Endometrial microvascular endothelial cells (primary cell): ENCODE results near the gene MRPS31. TPM values are rescaled to one million over a fixed set of nuclear protein-coding genes. Genes with fewer than 3 reads are reported as not detected.
"Not testable (repeated sequence)": the region's sequence is repeated elsewhere in the genome, so short reads cannot be mapped to it uniquely, and the experiment has no call there.

Source experiments
- in situ Hi-C: cut with HindIII; loops from 2 replicates; pipeline ENCODE4 v1.10.0; 2017; ENCODE audit warnings: low sequenced_read_pairs, low pct_unique_long_range_greater_than_20kb; ENCODE audit errors: inconsistent ontology term
- total RNA-seq: library from RNA; depleted of rRNA; stranded (reverse); fragments of >200 nt; gene quantifications from one replicate; pipeline ENCODE4 v1.2.3, GENCODE V29; 2015; ENCODE audit errors: inconsistent ontology term

Gene MRPS31
- total RNA-seq, 1 donor from 2014 or later, result 12.9 TPM

DNA sequence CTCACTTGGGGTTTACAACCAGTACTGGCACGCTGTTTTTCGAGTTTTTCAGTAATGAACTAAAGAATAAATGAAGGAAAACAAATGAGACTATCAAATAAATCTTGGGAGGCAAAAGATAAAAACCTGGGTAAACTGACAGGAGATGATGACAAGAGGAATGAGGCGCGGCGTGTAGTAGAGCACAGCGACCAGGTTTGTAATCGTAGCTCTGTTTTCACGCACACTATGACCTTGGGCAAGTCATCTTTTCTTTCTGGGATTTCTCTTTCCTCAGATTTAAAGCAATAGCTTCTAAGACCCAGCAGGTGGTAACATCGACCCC lies 419 bp downstream of the MRPS31 start:
- in situ Hi-C loops, result no loop called here

DNA sequence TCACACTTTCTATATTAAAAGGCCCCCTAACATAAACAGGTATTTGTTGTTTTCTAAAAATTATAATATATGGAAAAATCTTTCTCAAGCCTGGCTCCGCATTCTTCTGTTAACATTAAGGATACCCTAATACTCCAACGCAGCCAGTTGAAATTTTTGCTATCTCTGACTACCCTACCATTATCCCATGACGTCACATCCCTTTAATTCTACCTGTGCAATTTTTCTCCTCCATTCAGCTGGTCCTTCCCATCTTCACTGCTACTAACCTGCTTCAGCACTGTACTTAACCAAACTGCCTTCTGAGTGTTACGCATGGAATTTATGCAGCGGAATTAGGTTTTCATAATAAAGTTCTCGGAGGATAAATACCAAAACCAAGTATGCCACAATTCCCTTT lies 1.0 kb downstream of the MRPS31 start:
- in situ Hi-C loops, result no loop called here

DNA sequence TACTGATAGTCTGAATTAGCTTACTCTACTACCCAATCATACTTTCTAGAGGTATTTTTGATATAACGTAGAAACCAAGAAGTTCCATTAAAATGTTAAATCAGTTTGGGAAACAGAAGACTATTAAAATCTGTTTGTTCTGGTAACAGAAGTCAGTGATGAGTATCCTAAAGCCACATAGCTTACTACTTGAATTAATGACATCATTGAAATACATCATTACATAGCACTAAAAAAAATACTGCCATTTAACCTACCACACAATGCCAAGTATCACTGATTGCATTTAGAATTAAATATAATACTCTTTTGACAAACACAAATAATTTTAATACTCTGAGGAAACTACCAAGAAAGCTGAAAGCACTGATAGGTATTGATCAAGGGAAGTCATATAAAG lies 5.4 kb downstream of the MRPS31 start:
- in situ Hi-C loops, result no loop called here

DNA sequence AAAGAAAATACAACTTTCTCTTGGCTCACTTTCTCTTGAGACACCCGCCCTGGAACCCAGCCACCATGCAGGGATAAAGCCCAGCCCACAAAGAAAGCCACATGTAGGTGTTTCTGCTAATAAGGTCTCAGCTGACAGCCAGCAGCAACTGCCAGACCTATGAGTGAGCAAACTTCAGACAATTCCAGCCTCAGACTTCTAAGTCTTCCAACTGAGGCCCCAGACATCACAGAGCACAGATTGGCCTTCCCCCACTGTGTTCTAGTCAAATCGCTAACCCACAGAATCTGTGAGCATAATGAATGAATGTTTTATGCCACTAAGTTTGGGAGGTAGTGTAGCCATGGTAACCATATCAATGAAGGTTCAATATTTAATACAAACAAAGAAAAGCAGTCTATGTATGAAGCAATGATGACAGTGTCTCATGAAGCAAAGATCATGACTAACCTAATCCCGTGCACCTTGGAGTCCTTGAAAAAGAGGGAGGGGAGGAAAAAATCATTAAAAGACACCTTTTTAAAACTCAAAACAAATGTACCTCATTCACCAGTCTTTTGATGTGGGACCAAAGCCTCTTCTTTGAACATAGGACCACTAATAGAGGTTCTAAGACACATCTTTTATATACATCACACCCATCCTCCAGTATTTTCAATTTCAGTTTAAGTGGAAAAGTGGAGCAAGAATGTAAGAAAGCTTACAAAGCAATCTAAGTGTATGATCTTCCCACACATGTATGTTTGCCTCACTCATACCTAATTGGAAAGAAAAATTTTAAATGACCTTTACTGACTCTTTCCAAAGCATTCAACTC lies 6.2 kb downstream of the MRPS31 start:
- in situ Hi-C loops, result no loop called here

DNA sequence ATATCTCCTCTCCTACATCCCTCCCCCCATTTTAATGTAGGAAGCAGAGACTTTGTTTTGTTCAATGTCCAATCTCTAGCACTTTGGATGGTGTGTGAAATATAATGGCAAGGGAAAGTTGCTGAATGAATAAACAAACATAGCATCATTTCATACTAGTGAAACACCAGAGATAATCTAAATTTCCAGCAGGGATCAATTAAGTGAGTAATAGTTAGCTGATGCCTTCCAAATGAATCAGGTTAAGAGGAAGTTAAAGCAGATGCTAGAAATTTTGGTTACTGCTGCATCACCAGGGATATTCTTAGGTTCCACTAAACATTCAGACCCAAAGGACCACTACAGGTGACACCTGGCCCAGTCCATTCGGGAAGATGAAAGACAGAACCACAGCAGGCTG lies 8.1 kb downstream of the MRPS31 start:
- in situ Hi-C loops, result no loop called here

DNA sequence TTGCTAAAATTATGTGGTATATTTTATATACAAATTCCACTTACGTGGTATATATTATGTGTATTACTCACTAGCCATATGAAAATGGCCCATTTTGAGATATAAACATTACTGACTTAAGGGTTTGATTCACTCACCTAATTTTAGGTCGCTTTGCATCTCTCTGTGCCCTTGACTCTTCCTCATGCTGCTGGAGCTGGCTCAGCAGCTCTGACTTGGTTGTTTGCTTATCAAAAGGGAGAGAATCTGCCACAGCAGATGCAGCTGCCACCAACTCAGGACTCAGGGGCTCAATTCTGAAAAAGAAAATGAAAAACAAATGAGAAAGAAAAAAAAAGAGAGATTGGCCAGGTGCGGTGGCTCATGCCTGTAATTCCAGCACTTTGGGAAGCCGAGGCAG lies 12.2 kb downstream of the MRPS31 start:
- in situ Hi-C loops, result no loop called here

DNA sequence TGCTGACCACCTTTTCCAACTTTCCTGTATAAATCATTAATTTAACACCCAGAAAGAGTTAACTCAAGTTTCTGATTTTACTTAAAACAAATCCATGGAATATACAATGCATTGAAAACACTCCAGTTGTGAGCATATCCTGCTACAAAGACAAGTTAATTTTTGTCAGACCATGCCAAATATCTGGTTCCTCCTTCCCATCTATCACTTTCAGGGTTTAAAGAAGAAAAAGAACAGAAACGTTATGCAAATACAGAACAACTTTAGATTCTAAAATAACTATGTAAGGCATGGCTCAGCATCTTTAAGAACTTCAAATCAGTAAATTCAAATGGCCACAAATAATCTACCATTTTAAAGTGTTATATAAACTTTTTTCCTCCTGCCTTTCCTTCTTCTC lies 14.9 kb downstream of the MRPS31 start:
- in situ Hi-C loops, result no loop called here

DNA sequence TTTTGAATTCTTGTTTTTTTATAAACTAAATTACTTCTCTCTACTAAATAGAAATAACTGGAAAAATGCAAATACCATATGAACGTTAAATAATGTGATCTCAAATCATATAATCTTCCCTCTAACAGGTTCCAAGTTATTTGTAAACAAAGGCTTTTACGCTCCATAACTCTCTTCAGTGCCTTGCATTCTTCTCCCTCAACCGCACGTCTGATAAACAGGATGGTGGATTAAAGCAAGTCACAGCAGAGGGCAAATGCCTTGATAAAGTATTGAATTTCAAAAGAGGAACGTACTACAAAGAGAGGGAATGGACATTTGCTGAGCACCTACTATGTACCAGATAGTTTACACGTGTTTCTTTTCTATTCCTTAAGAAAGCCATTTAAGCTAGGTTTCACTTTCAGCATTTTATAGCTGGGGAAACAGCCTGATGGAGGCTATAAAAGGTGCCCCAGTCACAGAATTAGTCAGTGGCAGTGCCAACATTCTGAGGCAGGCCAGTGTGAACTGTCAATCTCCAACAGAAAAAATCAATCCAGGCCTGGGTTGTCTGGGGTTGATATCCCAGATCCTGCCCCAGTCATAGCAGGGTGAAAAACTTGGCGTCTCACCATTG lies 15.8 kb downstream of the MRPS31 start:
- in situ Hi-C loops, result no loop called here

DNA sequence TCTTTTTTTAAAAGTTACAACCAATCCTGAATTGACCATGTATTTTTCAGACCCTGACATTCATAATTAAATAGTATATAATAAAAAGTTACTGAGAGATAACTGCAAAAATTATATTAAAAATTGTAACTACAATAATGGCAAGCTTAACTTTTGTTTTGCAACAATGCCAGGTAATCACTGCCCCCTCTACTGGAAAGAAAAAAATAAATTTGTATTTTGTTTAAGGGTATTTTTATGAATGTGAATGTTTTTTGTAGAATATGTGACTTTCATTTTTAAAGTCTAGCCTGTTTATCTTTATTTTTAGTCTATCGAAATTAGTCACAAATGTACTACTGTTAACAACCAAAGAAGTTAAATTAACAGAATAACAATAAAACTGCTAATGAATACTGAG lies 21.7 kb downstream of the MRPS31 start:
- in situ Hi-C loops, result no loop called here

DNA sequence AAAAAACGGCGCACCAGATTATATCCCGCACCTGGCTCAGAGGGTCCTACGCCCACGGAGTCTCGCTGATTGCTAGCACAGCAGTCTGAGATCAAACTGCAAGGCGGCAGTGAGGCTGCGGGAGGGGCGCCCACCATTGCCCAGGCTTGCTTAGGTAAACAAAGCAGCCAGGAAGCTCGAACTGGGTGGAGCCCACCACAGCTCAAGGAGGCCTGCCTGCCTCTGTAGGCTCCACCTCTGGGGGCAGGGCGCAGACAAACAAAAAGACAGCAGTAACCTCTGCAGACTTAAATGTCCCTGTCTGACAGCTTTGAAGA lies 35.8 kb downstream of the MRPS31 start:
- in situ Hi-C loops, result not testable (repeated sequence)

DNA sequence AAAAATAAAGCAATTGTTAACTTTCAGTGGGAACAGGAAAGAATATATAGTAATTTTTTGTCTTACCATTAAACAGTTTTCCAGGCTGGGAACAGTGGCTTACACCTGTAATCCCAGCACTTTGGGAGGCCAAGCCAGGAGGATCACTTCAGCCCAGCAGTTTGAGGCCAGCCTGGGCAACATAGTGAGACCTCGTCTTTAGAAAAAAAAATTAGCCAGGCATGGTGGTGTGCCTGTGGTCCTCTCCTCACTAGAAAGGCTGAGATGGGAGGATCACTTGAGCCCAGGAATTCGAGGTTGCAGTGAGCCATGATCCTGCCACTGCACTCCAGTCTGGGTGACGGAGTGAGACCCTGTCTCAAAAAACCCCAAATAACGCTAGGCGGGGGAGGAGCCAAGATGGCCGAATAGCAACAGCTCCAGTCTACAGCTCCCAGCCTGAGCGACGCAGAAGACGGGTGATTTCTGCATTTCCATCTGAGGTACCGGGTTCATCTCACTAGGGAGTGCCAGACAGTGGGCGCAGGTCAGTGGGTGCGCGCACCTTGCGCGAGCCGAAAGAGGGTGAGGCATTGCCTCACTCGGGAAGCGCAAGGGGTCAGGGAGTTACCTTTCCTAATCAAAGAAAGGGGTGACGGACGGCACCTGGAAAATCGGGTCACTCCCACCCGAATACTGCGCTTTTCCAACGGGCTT lies 36.3 kb downstream of the MRPS31 start:
- in situ Hi-C loops, result not testable (repeated sequence)

DNA sequence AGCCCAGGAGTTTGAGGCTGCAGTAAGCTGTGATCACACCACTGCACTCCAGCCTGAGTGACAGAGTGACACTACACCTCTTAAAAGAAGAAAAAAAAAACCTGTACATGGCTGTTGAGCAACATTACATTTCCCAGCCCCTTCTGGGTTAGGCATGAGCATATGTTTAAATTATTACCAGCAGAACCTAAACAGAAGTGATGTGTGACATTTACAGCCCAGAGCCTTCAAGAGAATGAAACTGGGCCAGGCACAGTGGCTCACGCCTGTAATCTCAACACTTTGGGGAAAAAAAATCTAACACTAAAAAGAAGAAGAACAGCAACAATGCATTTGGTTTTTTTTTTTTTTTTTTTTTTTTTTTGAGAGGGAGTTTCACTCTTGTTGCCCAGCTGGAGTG lies 38.3 kb downstream of the MRPS31 start:
- in situ Hi-C loops, result no loop called here

DNA sequence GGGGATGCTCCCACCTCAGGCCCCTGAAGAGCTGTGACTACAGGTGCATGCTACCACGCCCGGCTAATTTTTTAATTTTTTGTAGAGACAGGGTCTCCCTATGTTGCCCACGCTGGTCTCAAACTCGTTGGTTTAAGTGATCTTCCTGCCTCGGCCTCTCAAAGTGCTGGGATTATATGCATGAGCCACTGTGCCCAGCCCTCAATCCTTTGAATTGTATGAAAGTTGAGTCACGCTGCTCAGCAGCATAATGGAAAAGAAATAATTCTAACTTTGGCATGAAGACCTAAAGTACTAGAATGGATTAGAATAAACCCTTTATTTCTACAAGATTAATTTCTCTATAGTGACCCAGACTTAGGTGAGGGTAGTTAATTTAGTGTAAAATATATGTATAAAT lies 42.4 kb downstream of the MRPS31 start:
- in situ Hi-C loops, result no loop called here

DNA sequence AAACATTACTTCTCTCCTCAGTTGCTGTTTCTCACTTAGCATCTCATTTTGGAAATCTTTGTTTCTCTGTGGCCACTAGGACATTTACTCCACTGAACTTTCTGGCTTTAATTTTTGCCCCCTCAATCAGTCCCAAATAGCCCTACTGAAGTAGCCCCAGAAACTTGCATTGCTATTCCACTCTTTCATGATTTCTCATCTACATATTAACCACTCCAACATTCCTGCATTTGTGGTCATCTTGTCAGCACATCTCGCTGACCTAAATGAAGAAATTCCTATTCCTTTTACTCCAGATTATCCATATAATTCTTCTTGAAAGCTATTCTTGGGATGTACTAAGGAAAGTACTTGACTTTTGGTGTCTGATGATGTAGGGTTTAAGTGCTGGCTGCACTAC lies 56.6 kb downstream of the MRPS31 start:
- in situ Hi-C loops, result not testable (repeated sequence)

DNA sequence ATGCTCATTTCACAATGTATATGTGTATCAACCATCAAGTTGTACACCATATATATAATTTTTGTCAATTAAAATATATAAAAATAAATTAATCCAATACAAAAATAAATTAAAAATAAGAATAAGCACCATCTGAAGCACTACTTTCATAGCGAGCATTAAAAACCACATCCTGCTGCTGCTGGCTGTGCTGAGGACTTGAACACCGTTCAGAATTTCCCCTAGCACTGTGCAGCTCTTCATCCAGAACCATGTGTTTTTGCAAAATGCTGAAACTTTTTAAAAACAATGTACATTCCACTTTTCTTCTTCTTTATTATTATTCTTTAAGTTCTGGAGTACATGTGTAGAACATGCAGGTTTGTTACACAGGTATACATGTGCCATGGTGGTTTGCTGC lies 64.6 kb downstream of the MRPS31 start:
- in situ Hi-C loops, result no loop called here

DNA sequence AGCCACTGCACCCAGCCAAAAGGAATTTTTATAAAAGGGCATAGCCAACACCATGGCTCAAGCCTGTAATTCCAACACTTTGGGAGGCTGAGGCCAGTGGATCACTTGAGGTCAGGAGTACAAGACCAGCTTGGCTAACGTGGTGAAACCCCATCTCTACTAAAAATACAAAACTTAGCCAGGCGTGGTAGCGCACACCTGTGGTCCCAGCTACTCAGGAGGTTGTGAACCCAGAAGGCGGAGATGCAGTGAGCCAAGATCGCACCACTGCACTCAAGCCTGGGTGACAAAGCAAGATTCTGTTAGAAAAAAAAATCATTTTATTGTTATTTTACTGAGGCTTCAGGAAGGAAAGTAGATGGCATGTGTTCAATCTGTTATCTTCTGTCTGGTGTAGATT lies 73.3 kb downstream of the MRPS31 start:
- in situ Hi-C loops, result loop anchor here (25.0 kb wide), 1 partner anchor 960 kb away; no protein-coding TSS in a partner anchor

DNA sequence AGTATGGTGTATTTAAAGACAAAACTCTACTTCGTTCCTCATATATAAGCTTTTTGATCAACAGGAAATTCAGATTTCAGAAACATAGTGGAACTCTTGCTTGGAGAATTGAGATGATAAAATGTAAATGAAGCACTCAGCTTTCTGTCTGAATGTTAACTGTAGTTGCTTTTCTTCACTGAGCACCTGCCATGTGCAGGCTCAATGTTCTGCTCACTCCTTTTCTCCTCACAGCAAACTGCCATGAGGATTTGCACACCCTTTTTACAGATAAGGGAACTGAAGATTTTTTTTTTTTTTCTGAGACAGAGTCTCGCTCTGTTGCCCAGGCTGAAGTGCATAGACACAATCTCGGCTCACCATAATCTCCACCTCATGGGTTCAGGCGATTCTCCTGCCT lies 76.6 kb downstream of the MRPS31 start:
- in situ Hi-C loops, result loop anchor here (25.0 kb wide), 1 partner anchor 957 kb away; no protein-coding TSS in a partner anchor

DNA sequence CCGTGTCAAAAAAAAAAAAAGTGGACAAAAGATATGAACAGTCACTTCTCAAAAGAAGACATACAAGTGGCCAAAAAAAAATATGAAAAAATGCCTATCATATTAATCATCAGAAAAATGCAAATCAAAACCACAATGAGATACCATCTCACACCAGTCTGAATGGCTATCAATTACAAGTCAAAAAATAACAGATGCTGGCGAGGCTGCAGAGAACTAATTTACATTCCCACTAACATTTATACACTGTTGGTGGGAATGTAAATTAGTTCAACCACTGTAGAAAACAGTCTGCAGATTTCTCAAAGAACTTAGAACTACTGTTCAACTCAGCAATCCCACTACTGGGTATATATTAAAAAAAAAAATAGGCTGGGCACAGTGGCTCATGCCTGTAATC lies 78.0 kb downstream of the MRPS31 start:
- in situ Hi-C loops, result loop anchor here (25.0 kb wide), 1 partner anchor 956 kb away; no protein-coding TSS in a partner anchor

DNA sequence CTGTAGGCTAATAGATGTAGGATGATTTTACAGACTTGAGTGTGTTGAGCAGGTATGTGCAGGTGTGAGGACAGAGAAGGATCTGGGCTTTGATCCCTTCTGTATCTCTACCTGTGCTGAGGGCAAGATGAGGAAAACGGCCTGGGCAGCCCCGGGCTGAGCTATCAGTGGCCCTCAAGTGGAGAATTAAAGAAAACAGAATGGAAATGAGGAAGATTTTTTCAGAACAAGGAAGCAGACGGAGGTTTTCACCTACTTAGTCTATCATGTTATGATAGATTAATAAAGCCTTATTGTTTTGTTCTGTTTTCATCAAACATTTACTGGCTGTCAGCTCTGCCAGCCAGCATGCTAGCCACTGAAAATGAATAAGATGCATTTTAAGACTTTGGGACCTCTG lies 82.2 kb downstream of the MRPS31 start:
- in situ Hi-C loops, result loop anchor here (10.0 to 25.0 kb wide), 2 partner anchors 604 to 951 kb away; no protein-coding TSS in a partner anchor
